B cell (primary cell): ENCODE results near the gene UBR7. TPM values are rescaled to one million over a fixed set of nuclear protein-coding genes. Genes with fewer than 3 reads are reported as not detected.

ENCODE experiments used
- ATAC-seq: fragments of 200-7000 bp; cut with Tn5 transposase; one replicate; pipeline ENCODE4 v1.10.0; 2021; ENCODE audit warnings: low read depth, mild to moderate bottlenecking, moderate number of reproducible peaks, moderate library complexity
- CTCF ChIA-PET: fragments of 350-600 bp; sonication (Branson Sonifier 250); formaldehyde crosslinking; loops from one replicate; lab custom pipeline; 2021; ENCODE audit warnings: antibody characterized with exemption, inconsistent platforms; lab: Charles Lee
- POLR2A ChIA-PET: fragments of 350-600 bp; sonication (Branson Sonifier 250); formaldehyde crosslinking; loops from one replicate; lab custom pipeline; 2021; ENCODE audit warnings: antibody characterized with exemption; lab: Charles Lee
- DNase-seq: peaks from one replicate; pipeline ENCODE4 v3.0.0; 2013
- H2AFZ ChIP-seq: 2 replicates; pipeline ENCODE4 v1.6.1; 2012; ENCODE audit warnings: mild to moderate bottlenecking, low read depth, low read length; ENCODE audit not compliant: insufficient read depth, poor library complexity, severe bottlenecking
- H3K27ac ChIP-seq, 2 donors: 1 replicate in 1 of 2; 2 replicates in 1 of 2; pipeline ENCODE4 v1.5.1; 2012 to 2013; ENCODE audit warnings: low read length in 2 of 2, mild to moderate bottlenecking in 2 of 2, moderate library complexity in 1 of 2
- H3K27me3 ChIP-seq, 4 experiments: fragments of 200-600 bp in 1 of 4; sonication (generic) in 1 of 4; replicated peaks in 1 of 4; 1 replicate in 2 of 4; 2 replicates in 2 of 4; pipeline versions ENCODE4 v1.6.1 to v1.7.0; 2013 to 2016; ENCODE audit warnings: low read length in 3 of 4, mild to moderate bottlenecking in 2 of 4, mixed read lengths in 1 of 4, moderate library complexity in 1 of 4; ENCODE audit not compliant: insufficient read depth in 4 of 4, control insufficient read depth in 3 of 4; ENCODE audit errors: control extremely low read depth in 1 of 4
- H3K36me3 ChIP-seq, 2 experiments: replicated peaks in 1 of 2; 1 replicate in 1 of 2; 2 replicates in 1 of 2; pipeline versions ENCODE4 v1.6.1 to v1.7.1; 2013; ENCODE audit warnings: low read length in 1 of 2; ENCODE audit not compliant: insufficient read depth in 2 of 2, control insufficient read depth in 1 of 2; ENCODE audit errors: control extremely low read depth in 1 of 2, extremely low read depth in 1 of 2
- H3K4me1 ChIP-seq, 2 donors: fragments of 200-600 bp in 1 of 2; sonication (generic) in 1 of 2; 1 replicate in 1 of 2; 2 replicates in 1 of 2; pipeline versions ENCODE4 v1.5.1 to v1.6.1; 2013 to 2017; ENCODE audit warnings: low read length in 2 of 2; ENCODE audit not compliant: control insufficient read depth in 2 of 2, insufficient read depth in 2 of 2
- H3K4me2 ChIP-seq: replicated peaks from 2 replicates; pipeline ENCODE3; 2012; ENCODE audit warnings: mild to moderate bottlenecking, low read depth, low read length; ENCODE audit not compliant: poor library complexity, severe bottlenecking
- H3K4me3 ChIP-seq, 5 experiments: fragments of 200-600 bp in 1 of 5; sonication (generic) in 1 of 5; 1 replicate in 3 of 5; 2 replicates in 2 of 5; pipeline versions ENCODE4 v1.5.1 to v1.7.0; 2011 to 2016; ENCODE audit warnings: low read length in 4 of 5, mild to moderate bottlenecking in 4 of 5, low read depth in 2 of 5, control low read depth in 1 of 5, moderate library complexity in 1 of 5; ENCODE audit not compliant: insufficient read depth in 1 of 5; ENCODE audit errors: control extremely low read depth in 1 of 5, extremely low read depth in 1 of 5
- H3K79me2 ChIP-seq: fragments of 200-600 bp; sonication (generic); one replicate; pipeline ENCODE4 v1.6.0; 2016; ENCODE audit warnings: low read length; ENCODE audit not compliant: control insufficient read depth, insufficient read depth
- H3K9ac ChIP-seq: fragments of 200-600 bp; sonication (generic); 2 replicates; pipeline ENCODE4 v1.6.1; 2017; ENCODE audit warnings: mild to moderate bottlenecking, low read length, moderate library complexity
- H3K9me3 ChIP-seq, 3 donors: one replicate each; pipeline versions ENCODE4 v1.6.1 to v1.7.1; 2013; ENCODE audit warnings: low read length in 2 of 3; ENCODE audit not compliant: control insufficient read depth in 2 of 3, insufficient read depth in 1 of 3; ENCODE audit errors: control extremely low read depth in 1 of 3
- H4K20me1 ChIP-seq: 2 replicates; pipeline ENCODE4 v1.6.0; 2012; ENCODE audit warnings: mild to moderate bottlenecking, low read length; ENCODE audit not compliant: insufficient read depth, control insufficient read depth, poor library complexity, severe bottlenecking
- H3K27ac Mint-ChIP-seq: one replicate; pipeline ENCODE4 v1.8.0; 2021; ENCODE audit warnings: mixed read lengths
- H3K27me3 Mint-ChIP-seq: one replicate; pipeline ENCODE4 v1.8.0; 2021; ENCODE audit warnings: mixed read lengths
- H3K4me1 Mint-ChIP-seq: one replicate; pipeline ENCODE4 v1.8.0; 2021; ENCODE audit warnings: mixed read lengths
- H3K4me3 Mint-ChIP-seq: one replicate; pipeline ENCODE4 v1.8.0; 2021; ENCODE audit warnings: mixed read lengths
- H3K9me3 Mint-ChIP-seq: one replicate; pipeline ENCODE4 v1.8.0; 2022; ENCODE audit warnings: mixed read lengths; ENCODE audit not compliant: insufficient read depth
- CTCF ChIP-seq: fragments of 200-600 bp; IDR thresholded peaks from one replicate; pipeline ENCODE4 v1.8.0; 2022; ENCODE audit warnings: antibody characterized with exemption, mild to moderate bottlenecking
- EZH2 ChIP-seq: IDR thresholded peaks from 2 replicates; pipeline ENCODE4 v1.6.1; 2012; ENCODE audit warnings: borderline replicate concordance, low read depth, mild to moderate bottlenecking, moderate library complexity, low read length; ENCODE audit not compliant: insufficient read depth, poor library complexity, severe bottlenecking
- WGBS: methylation state at CpG from one replicate; pipeline ENCODE4 v1.1.5; 2013; ENCODE audit warnings: missing lambda C conversion rate; ENCODE audit not compliant: insufficient coverage; 5-methylcytosine and 5-hydroxymethylcytosine counted together
- intact Hi-C: fragments of 100-400 bp; cut with micrococcal nuclease; formaldehyde crosslinking; loops from one replicate; pipeline ENCODE4 v1.10.0; 2022
- polyA plus RNA-seq: library from polyadenylated mRNA; depleted of rRNA; stranded (reverse); fragments of >200 nt; gene quantifications from 2 replicates; pipeline ENCODE4 v1.2.3, GENCODE V29; 2012
- total RNA-seq, 2 donors: library from RNA; stranded (reverse); fragments of 120-200 nt in 1 of 2; gene quantifications; 1 replicate in 1 of 2; 2 replicates in 1 of 2; pipeline versions ENCODE4 v1.2.3 to v1.2.4, GENCODE V29; 2013 to 2022

The UBR7 gene
- total and polyA plus RNA-seq, 2 donors (not counting 1 experiment from before 2014, with no cell fraction given) = 11.3 to 17.3 TPM

- no peak for ATAC-seq
- Histone ChIP-seq H2AFZ (no peak overlapping the region), H3K79me2 (peaks cover 53% of the 10 kb centered on the region), H3K9me3 (no peaks in the 10 kb centered on the region), H3K4me2 (no peak overlapping the region), H3K9ac (no peak overlapping the region), H3K27ac (no peak overlapping the region), H3K36me3 (peaks cover 0 to 2% of the 10 kb centered on the region in 2 experiments), H3K27me3 (no peaks in the 10 kb centered on the region), H3K4me1 (peaks cover 7 to 11% of the 10 kb centered on the region in 2 donors), H4K20me1 (no peaks in the 10 kb centered on the region), H3K4me3 (no peak overlapping the region)
- TF ChIP-seq EZH2 (no peak), CTCF (no peak)
- H3K27me3 Mint-ChIP-seq = no peaks in the 10 kb centered on the region
- CTCF ChIA-PET = no interaction called here
- H3K4me3 Mint-ChIP-seq = no peak overlapping the region
- no peak for DNase-seq
- POLR2A ChIA-PET = no interaction called here
- no peak overlapping the region for H3K27ac Mint-ChIP-seq
- no peaks in the 10 kb centered on the region for H3K9me3 Mint-ChIP-seq
- intact Hi-C loops = loop anchor here (10.0 kb wide), 2 partner anchors 174 to 764 kb away; no protein-coding TSS in a partner anchor
- WGBS = no CpG with 5 or more reads among the region's 7 CpGs
- H3K4me1 Mint-ChIP-seq = peaks cover 20% of the 10 kb centered on the region
These were observed 5.8 kb upstream of the UBR7 start for GRCh38 chr14:93201155-93201704.
